ENCODE data around the gene ADD2.

Gene ADD2

GRCh38 chr2:70670202-70670601 lies 97.8 kb downstream of the ADD2 start:
- DNase-seq, result no peak

- no peak for DNase-seq
These were observed 99.1 kb downstream of the ADD2 start for GRCh38 chr2:70668911-70669310.

GRCh38 chr2:70668432-70668831 lies 99.6 kb downstream of the ADD2 start:
- DNase-seq, result no peak

- DNase-seq, result no peak
These were observed 103.5 kb downstream of the ADD2 start for GRCh38 chr2:70664525-70664924.

- no peak for DNase-seq
These were observed 104.6 kb downstream of the ADD2 start for GRCh38 chr2:70663411-70663810.

- DNase-seq, result no peak
These were observed 108.4 kb downstream of the ADD2 start for GRCh38 chr2:70659551-70659950.

- DNase-seq, result no peak
These were observed 109.5 kb downstream of the ADD2 start for GRCh38 chr2:70658476-70658875.

- no peak for DNase-seq
These were observed 110.8 kb downstream of the ADD2 start for GRCh38 chr2:70657246-70657645.

- no peak for DNase-seq
These were observed 111.5 kb downstream of the ADD2 start for GRCh38 chr2:70656421-70657010.

- DNase-seq, result no peak
These were observed 112.2 kb downstream of the ADD2 start for GRCh38 chr2:70655786-70656185.

- DNase-seq, result peak; percentile 9
These were observed 112.8 kb downstream of the ADD2 start for GRCh38 chr2:70655211-70655610.

- DNase-seq, result no peak
These were observed 116.3 kb downstream of the ADD2 start for GRCh38 chr2:70651727-70652126.

- no peak for DNase-seq
These were observed 117.0 kb downstream of the ADD2 start for GRCh38 chr2:70651014-70651413.

GRCh38 chr2:70648961-70649360 lies 119.0 kb downstream of the ADD2 start:
- no peak for DNase-seq

- DNase-seq, result peak; percentile 42
These were observed 120.0 kb downstream of the ADD2 start for GRCh38 chr2:70647873-70648481.

- DNase-seq, result no peak
These were observed 121.6 kb downstream of the ADD2 start for GRCh38 chr2:70646420-70646818.

GRCh38 chr2:70645733-70646419 lies 122.1 kb downstream of the ADD2 start:
- DNase-seq, result no peak

- peak; percentile 16 for DNase-seq
These were observed 124.3 kb downstream of the ADD2 start for GRCh38 chr2:70643715-70644114.

- DNase-seq, result no peak
These were observed 126.7 kb downstream of the ADD2 start for GRCh38 chr2:70641263-70641784.

- DNase-seq, result no peak
These were observed 128.1 kb downstream of the ADD2 start for GRCh38 chr2:70639841-70640436.

GRCh38 chr2:70638561-70638960 lies 129.4 kb downstream of the ADD2 start:
- no peak for DNase-seq

GRCh38 chr2:70633508-70633907 lies 134.5 kb downstream of the ADD2 start:
- no peak for DNase-seq

- DNase-seq, result no peak
These were observed 135.0 kb downstream of the ADD2 start for GRCh38 chr2:70632966-70633365.

GRCh38 chr2:70632388-70632787 lies 135.6 kb downstream of the ADD2 start:
- no peak for DNase-seq

Data from COR-L47 (cell line).